ENCODE measurements around the gene IFIT1B.
"Not testable (repeated sequence)": the region's sequence is repeated elsewhere in the genome, so short reads cannot be mapped to it uniquely, and the experiment has no call there.

The IFIT1B gene

DNA sequence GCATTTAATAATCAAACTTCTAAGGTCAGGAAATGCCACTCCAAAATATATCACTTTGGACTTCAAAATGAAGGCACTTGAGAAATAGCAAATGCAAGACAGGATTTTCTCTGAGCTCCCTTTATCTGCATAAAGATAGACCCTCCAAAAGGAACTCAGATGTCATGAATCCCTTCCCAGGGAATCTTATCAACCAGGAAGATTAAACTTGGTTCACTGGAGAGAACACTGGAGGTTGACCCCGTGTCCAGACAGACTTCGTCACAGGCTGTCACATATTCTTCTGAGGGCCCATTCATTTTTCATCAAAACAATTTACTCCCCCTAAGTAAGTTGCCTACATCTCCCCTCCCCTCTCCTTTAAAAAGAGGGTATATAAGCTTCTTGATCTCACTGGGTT lies 28.9 kb upstream of the IFIT1B start:
- Histone ChIP-seq H3K36me3 (ENCODE audit: control insufficient read depth, insufficient read depth, low read length) (no peaks in the 10 kb centered on the region), H3K4me3 (ENCODE audit: low read length) (no peak overlapping the region), H3K27me3 (ENCODE audit: control insufficient read depth, insufficient read depth, low read length) (no peaks in the 10 kb centered on the region), H3K27ac (ENCODE audit: low read length) (no peak overlapping the region), H3K9me3 (ENCODE audit: control insufficient read depth, insufficient read depth, low read length) (no peaks in the 10 kb centered on the region), H3K4me1 (ENCODE audit: control insufficient read depth, insufficient read depth, low read length) (peaks cover 5% of the 10 kb centered on the region; the same call in 1 of the 2 replicates)
- DNase-seq (ENCODE audit: low read depth, low spot score) = no peak
- no CpG with 5 or more reads among the region's 2 CpGs for WGBS (ENCODE audit: insufficient coverage, insufficient read length)

DNA sequence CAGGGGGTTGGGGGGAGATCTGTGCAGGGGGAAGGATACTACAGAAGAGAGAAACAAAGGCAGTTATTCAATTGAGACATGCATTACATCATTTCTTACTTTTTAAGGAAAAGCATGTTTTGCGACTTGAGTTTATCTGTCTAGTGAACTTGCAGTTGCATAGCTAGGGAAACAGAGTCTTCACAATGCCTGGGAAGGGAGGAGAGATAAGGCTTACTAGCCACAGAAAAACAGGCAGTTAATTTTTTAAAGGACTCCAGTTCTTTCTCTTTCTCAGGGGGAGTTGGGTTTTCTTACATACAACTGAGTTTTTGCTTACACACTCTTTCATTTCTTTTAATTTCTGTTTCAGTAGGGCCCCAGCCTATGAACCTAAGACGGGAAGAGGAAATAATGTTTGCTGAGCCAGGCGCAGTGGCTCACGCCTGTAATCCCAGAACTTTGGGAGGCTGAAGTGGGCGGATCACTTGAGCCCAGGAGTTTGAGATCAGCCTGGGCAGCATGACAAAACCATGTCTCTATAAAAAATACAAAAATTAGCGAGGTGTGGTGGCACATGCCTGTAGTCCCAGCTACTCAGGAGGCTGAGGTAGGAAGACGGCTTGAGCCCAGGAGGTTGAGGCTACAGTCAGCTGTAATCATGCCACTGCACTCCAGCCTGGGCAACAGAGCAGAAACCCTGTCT lies 27.1 kb upstream of the IFIT1B start:
- not testable (repeated sequence) for H3K27me3 ChIP-seq (ENCODE audit: control insufficient read depth, insufficient read depth, low read length); H3K4me1 ChIP-seq (ENCODE audit: control insufficient read depth, insufficient read depth, low read length); DNase-seq (ENCODE audit: low read depth, low spot score); H3K4me3 ChIP-seq (ENCODE audit: low read length); H3K36me3 ChIP-seq (ENCODE audit: control insufficient read depth, insufficient read depth, low read length); H3K27ac ChIP-seq (ENCODE audit: low read length); H3K9me3 ChIP-seq (ENCODE audit: control insufficient read depth, insufficient read depth, low read length)
- WGBS (ENCODE audit: insufficient coverage, insufficient read length) = no CpG with 5 or more reads among the region's 7 CpGs

DNA sequence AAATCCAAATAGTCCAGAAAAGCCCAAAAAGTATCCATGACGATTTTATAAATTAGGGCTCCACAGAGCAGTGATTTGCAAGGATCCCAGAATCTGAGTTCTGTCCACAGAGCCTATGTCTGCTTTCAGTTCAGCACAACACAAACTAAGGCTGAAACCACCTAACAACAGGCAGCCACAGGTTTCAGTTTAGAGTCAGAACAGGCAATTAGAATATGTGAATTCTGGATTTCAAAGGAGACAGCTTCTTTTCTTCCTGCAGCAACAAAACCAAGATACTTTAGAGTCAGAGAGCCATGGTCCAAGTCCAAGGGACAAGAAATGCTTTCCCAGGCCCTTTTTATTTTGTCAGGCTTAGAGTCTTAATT lies 26.5 kb upstream of the IFIT1B start:
- no peak for DNase-seq (ENCODE audit: low read depth, low spot score)
- WGBS (ENCODE audit: insufficient coverage, insufficient read length) = no CpG with 5 or more reads among the region's 1 CpG
- no peaks in the 10 kb centered on the region for H3K9me3 ChIP-seq (ENCODE audit: control insufficient read depth, insufficient read depth, low read length)
- no peaks in the 10 kb centered on the region for H3K36me3 ChIP-seq (ENCODE audit: control insufficient read depth, insufficient read depth, low read length)
- H3K4me1 ChIP-seq (ENCODE audit: control insufficient read depth, insufficient read depth, low read length) = peaks cover 5% of the 10 kb centered on the region; the same call in 1 of the 2 replicates
- H3K27me3 ChIP-seq (ENCODE audit: control insufficient read depth, insufficient read depth, low read length) = no peaks in the 10 kb centered on the region
- H3K27ac ChIP-seq (ENCODE audit: low read length) = no peak overlapping the region
- H3K4me3 ChIP-seq (ENCODE audit: low read length) = no peak overlapping the region

DNA sequence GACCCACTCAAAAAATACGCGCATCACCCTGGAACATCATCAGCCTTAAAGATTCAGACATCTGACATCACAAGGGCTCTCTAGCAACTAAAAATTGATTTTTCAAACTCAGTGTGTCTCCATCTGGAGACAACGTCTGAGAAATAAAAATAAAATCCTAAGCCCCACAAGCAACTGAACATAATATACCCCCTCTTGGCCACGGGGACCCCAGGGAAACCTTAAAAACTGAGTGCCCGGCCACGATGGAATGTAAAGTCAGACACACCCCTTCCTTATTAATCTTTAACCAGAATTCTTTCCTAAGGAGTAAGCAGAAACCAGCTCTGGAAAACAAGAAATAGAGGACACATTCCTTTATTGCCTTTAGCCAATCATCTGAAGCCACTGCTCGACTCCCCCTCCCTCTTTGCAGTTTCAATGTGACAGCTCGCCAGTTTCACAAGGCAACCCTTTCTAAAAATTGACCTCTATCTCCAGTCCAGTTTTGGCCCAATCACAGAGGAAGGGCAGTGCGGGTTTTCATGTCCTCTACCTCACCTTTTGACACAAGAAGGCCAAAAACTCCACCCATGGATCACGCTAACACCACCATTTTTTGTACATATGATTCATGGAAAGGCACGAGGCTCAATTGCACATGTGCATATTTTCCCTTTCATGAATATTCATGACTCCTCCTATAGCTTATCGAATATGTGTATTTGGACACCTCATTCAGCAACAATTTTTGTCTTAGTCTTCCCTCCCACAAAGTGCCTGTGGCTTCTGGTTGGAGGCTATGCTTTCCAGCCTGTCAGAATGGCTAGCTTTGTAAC lies 25.9 kb upstream of the IFIT1B start:
- DNase-seq (ENCODE audit: low read depth, low spot score) = no peak
- peaks cover 5% of the 10 kb centered on the region; the same call in 1 of the 2 replicates for H3K4me1 ChIP-seq (ENCODE audit: control insufficient read depth, insufficient read depth, low read length)
- H3K27me3 ChIP-seq (ENCODE audit: control insufficient read depth, insufficient read depth, low read length) = no peaks in the 10 kb centered on the region
- H3K9me3 ChIP-seq (ENCODE audit: control insufficient read depth, insufficient read depth, low read length) = no peaks in the 10 kb centered on the region
- WGBS (ENCODE audit: insufficient coverage, insufficient read length) = no CpG with 5 or more reads among the region's 12 CpGs
- H3K4me3 ChIP-seq (ENCODE audit: low read length) = no peak overlapping the region
- no peaks in the 10 kb centered on the region for H3K36me3 ChIP-seq (ENCODE audit: control insufficient read depth, insufficient read depth, low read length)
- no peak overlapping the region for H3K27ac ChIP-seq (ENCODE audit: low read length)

DNA sequence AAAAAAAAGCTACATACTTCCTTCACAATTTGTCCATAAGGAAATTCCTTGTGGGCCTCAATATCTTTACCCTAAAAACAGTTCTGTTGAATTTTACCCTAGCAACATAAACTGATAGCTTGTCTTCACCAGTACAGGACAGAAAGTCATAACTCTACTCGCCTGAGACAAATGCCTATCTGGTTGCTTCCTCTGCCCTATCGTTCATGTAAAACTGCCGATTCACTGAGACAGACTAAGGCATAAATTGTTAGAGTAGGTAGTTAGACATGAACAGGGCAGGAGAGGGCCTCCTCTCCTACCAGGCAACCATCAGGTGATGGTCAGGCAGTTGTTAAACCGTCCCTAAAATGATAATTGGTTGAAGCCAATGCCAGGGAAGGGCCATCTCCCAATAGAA lies 25.1 kb upstream of the IFIT1B start:
- no CpG with 5 or more reads among the region's 4 CpGs for WGBS (ENCODE audit: insufficient coverage, insufficient read length)
- Histone ChIP-seq H3K4me1 (ENCODE audit: control insufficient read depth, insufficient read depth, low read length) (peaks cover 2% of the 10 kb centered on the region; the same call in 1 of the 2 replicates), H3K9me3 (ENCODE audit: control insufficient read depth, insufficient read depth, low read length) (no peaks in the 10 kb centered on the region), H3K4me3 (ENCODE audit: low read length) (no peak overlapping the region), H3K27ac (ENCODE audit: low read length) (no peak overlapping the region), H3K27me3 (ENCODE audit: control insufficient read depth, insufficient read depth, low read length) (no peaks in the 10 kb centered on the region), H3K36me3 (ENCODE audit: control insufficient read depth, insufficient read depth, low read length) (no peaks in the 10 kb centered on the region)
- DNase-seq (ENCODE audit: low read depth, low spot score) = no peak

DNA sequence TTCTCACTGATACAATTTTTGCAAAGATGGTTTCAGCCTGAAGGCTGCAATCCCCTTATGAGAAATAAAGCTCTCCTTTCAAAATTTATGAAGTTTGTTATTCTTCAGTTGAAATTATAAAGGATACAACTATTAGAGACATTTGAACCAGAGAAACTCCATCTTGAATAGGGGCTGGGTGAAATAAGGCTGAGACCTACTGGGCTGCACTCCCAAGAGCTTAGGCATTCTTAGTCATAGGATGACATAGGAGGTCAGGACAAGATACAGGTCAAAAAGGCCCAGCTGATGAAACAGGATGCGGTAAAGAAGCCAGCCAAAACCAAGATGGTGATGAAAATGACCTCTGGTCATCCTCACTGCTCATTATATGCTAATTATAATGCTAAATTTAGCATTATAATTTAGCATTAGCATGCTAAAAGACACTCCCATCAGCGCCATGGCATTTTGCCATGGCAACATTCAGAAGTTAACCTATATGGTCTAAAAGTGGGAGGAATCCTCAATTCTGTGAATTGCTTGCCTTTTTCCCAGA lies 22.4 kb upstream of the IFIT1B start:
- H3K4me1 ChIP-seq (ENCODE audit: control insufficient read depth, insufficient read depth, low read length) = no peaks in the 10 kb centered on the region; the same call in 1 of the 2 replicates
- no peaks in the 10 kb centered on the region for H3K9me3 ChIP-seq (ENCODE audit: control insufficient read depth, insufficient read depth, low read length)
- H3K4me3 ChIP-seq (ENCODE audit: low read length) = no peak overlapping the region
- DNase-seq (ENCODE audit: low read depth, low spot score) = no peak
- H3K27me3 ChIP-seq (ENCODE audit: control insufficient read depth, insufficient read depth, low read length) = no peaks in the 10 kb centered on the region
- WGBS (ENCODE audit: insufficient coverage, insufficient read length) = no CpG with 5 or more reads among the region's 2 CpGs
- H3K27ac ChIP-seq (ENCODE audit: low read length) = no peak overlapping the region
- H3K36me3 ChIP-seq (ENCODE audit: control insufficient read depth, insufficient read depth, low read length) = no peaks in the 10 kb centered on the region

DNA sequence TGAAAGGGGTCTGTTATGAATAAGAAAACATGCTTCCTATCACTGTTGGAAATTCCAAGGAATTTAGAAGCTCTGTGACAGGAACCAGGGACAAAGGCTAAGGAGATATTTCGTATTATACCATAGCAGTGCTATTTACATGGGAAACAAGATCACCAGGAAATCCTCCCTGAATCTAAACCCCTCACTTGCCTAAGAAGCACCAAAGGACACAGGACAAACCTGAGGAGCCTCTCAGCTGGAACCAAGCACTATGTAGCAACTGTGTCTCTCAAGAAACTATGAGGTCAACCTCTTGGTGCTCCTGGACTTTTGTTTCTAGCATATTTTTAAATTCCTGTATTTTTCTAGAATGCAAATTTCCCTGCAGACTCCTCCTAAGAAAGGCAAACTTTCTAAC lies 20.8 kb upstream of the IFIT1B start:
- DNase-seq (ENCODE audit: low read depth, low spot score) = no peak
- H3K27ac ChIP-seq (ENCODE audit: low read length) = no peak overlapping the region
- H3K9me3 ChIP-seq (ENCODE audit: control insufficient read depth, insufficient read depth, low read length) = no peaks in the 10 kb centered on the region
- no peaks in the 10 kb centered on the region for H3K27me3 ChIP-seq (ENCODE audit: control insufficient read depth, insufficient read depth, low read length)
- no peaks in the 10 kb centered on the region; the same call in 1 of the 2 replicates for H3K4me1 ChIP-seq (ENCODE audit: control insufficient read depth, insufficient read depth, low read length)
- H3K36me3 ChIP-seq (ENCODE audit: control insufficient read depth, insufficient read depth, low read length) = no peaks in the 10 kb centered on the region
- H3K4me3 ChIP-seq (ENCODE audit: low read length) = no peak overlapping the region
- no CpG with 5 or more reads among the region's 1 CpG for WGBS (ENCODE audit: insufficient coverage, insufficient read length)

DNA sequence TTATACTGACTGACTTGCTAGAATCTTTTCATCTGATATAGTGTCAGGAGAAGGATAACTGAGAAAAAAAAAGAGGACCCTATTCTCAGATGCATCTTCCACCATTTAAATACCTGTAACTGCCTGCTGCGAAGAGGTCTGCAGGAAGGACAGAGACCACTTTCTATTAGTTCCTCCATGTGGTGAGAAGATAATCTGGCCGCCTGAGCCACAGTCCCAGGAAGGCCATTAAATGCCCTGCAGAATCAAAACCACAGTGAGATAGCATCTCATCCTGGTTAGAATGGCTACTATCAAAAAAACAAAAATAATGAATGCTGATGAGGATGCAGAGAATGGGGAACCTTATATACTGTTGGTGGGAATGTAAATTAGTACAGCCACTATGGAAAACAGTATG lies 19.9 kb upstream of the IFIT1B start:
- no peaks in the 10 kb centered on the region for H3K36me3 ChIP-seq (ENCODE audit: control insufficient read depth, insufficient read depth, low read length)
- no peaks in the 10 kb centered on the region; the same call in 1 of the 2 replicates for H3K4me1 ChIP-seq (ENCODE audit: control insufficient read depth, insufficient read depth, low read length)
- DNase-seq (ENCODE audit: low read depth, low spot score) = no peak
- no peaks in the 10 kb centered on the region for H3K9me3 ChIP-seq (ENCODE audit: control insufficient read depth, insufficient read depth, low read length)
- WGBS (ENCODE audit: insufficient coverage, insufficient read length) = no CpG with 5 or more reads among the region's 2 CpGs
- H3K27ac ChIP-seq (ENCODE audit: low read length) = no peak overlapping the region
- no peak overlapping the region for H3K4me3 ChIP-seq (ENCODE audit: low read length)
- H3K27me3 ChIP-seq (ENCODE audit: control insufficient read depth, insufficient read depth, low read length) = no peaks in the 10 kb centered on the region

DNA sequence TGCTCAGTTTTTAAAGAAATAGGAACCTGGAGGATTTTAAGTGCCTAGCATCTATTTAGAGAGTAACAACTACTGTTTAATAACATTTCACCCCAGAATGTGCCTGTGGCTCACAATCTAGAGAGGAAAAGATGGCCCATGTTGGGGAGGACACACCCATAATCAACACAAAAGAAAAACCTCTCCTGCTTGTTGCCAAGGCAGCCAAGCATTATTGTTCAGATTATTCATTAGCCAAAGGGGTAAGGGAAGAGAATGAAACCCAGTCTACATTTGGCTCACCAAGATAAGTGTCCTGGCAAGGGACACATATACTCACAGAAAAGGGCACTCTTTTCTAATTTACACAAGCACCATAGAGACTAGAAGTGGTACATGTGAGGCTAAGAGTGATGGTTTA lies 17.7 kb upstream of the IFIT1B start:
- Histone ChIP-seq H3K4me3 (ENCODE audit: low read length) (no peak overlapping the region), H3K36me3 (ENCODE audit: control insufficient read depth, insufficient read depth, low read length) (no peaks in the 10 kb centered on the region), H3K27ac (ENCODE audit: low read length) (no peak overlapping the region), H3K4me1 (ENCODE audit: control insufficient read depth, insufficient read depth, low read length) (no peaks in the 10 kb centered on the region; the same call in 1 of the 2 replicates), H3K9me3 (ENCODE audit: control insufficient read depth, insufficient read depth, low read length) (no peaks in the 10 kb centered on the region), H3K27me3 (ENCODE audit: control insufficient read depth, insufficient read depth, low read length) (no peaks in the 10 kb centered on the region)
- no peak for DNase-seq (ENCODE audit: low read depth, low spot score)

DNA sequence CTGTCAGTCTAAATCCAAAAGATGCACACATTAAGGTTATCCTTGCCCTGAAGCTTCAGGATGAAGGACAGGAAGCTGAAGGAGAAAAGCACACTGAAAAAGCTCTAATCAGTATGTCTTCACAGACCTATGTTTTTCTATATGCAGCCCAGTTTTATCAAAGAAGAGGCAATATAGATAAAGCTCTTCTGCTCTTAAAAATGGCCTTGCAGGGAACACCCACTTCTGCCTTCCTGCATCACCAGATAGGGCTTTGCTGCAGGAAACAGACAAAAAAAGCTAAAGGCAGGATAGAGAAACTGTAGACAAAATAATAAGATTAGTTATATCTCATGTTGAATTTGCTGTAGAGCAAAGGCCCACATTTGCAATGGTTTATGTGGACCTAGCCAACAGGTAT lies 14.9 kb upstream of the IFIT1B start:
- no peak for DNase-seq (ENCODE audit: low read depth, low spot score)
- H3K4me3 ChIP-seq (ENCODE audit: low read length) = no peak overlapping the region
- H3K27ac ChIP-seq (ENCODE audit: low read length) = no peak overlapping the region
- no peaks in the 10 kb centered on the region for H3K9me3 ChIP-seq (ENCODE audit: control insufficient read depth, insufficient read depth, low read length)
- no peaks in the 10 kb centered on the region for H3K36me3 ChIP-seq (ENCODE audit: control insufficient read depth, insufficient read depth, low read length)
- no peaks in the 10 kb centered on the region for H3K4me1 ChIP-seq (ENCODE audit: control insufficient read depth, insufficient read depth, low read length)
- no peaks in the 10 kb centered on the region for H3K27me3 ChIP-seq (ENCODE audit: control insufficient read depth, insufficient read depth, low read length)

Measured in iPS DF 6.9 (cell line).